Epithelial cell of prostate (primary cell): ENCODE results near the gene QSOX1.
A peak's percentile ranks its signal among the peaks of the same experiment; 100 is the strongest.

Experiments
- DNase-seq: peaks from one replicate; pipeline ENCODE4 v3.0.0-alpha.2; 2011; ENCODE audit warnings: low read depth, low spot score
- H3K27ac ChIP-seq: fragments of 450-650 bp; 2 replicates; pipeline ENCODE4 v1.5.1; 2017; ENCODE audit warnings: mild to moderate bottlenecking

Gene QSOX1

DNA sequence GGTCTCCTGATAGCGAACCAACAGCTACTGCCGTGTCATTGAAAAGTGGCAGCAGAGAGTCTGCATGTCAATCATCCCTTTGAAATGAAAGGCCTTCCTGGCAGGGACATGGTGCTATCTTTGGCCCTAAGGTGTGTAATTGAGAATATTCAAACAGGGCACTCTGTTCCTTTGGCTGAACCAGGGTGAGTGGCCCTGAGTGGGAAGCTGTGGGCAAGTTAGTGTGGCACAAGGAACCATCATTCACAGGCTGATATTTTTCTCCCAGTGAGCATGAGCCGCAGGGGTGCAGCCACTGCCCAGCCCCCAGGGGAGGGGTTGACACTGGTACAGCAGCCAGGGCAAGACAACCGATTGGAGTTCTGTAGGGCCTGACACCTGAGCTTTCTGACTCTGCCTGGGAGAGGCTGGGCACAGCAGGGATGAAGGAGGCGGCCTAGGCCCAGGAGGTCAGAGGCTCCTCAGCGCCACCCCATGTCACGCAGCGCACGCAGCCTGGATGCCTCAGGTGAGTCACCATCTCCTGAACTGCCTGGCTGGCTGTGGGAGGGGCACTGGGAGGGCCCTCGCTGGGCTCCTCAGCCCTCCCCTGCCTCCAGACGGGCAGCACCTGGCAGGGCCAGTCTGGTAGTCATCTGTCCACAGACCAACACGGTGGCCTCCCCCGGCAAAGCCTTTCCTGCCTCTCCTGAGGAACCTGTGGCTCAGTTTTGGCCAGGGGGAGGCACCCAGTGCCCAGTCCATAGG lies 13.2 kb downstream of the QSOX1 start:
- H3K27ac ChIP-seq = peak overlapping the region; percentile 79
- DNase-seq = peak; percentile 82

DNA sequence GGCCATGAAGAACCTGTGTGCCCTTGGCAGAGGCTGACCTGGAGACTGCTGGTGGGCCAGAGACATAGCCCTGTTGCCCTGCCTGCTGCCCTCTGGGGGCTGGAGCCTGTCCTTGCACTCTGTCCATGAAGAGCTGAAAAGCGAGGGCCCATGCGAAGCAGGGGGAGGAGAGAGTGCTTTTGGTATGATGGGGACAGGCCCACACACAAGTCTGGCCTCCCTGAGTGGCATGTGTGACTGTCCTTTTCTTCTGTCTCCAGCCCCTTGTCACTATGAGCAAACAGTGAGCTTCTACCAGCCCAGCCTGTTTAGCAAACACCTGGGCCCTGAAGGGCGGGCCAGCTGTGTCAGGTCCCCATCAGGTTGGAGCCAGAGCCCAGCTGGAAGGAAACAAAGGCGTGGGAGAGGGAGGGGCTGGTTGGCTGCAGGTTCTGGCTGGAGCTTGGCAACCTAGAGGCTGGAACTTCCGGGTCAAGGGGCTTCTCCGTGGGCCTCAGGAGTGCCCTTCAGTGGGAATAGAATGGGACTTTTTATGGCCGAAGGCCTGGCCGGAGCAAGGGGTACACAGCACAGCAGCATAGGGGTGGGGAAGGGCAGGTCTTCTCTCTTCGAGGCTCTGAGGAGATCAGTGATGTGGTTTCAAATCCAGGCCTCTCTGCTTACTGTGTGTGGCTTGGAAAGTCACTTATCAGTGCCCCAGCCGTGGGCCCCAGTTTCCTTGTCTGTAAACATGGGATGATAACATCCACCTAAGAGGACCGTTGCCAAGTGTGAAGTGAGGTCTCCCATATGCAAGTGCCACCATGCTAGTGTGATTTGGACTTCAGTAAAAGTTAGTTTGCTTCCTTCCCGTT lies 14.3 kb downstream of the QSOX1 start:
- DNase-seq = peak; percentile 16
- H3K27ac ChIP-seq = peak overlapping the region; percentile 79

DNA sequence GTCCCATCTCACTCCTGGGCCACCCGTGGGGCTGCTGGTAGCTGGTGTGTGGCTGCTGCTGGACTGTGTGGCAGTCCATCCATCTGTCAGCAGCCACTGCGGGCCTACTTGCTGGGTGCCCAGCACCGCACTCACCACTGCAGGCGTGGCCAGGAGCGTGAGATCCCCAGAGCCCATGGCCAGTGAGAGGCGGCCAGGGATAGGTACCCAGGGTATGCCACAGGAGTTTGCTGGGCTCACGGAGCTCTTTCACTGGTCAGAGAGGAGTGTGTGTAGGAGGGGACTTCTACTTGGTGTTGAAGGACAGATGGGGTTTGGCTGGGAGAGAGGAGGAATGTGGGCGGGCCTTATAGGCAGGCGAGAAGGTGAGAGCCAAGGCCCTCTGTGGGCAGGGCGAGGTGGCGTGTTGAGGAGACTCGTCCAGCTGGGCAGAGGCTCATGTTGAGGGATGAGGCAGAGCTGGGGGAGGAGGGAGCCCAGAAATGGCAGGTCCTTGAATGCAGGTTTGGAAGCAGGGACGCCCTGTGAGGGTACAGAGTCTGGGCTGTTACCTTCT lies 15.0 kb downstream of the QSOX1 start:
- DNase-seq = no peak
- H3K27ac ChIP-seq = peak overlapping the region; percentile 79

DNA sequence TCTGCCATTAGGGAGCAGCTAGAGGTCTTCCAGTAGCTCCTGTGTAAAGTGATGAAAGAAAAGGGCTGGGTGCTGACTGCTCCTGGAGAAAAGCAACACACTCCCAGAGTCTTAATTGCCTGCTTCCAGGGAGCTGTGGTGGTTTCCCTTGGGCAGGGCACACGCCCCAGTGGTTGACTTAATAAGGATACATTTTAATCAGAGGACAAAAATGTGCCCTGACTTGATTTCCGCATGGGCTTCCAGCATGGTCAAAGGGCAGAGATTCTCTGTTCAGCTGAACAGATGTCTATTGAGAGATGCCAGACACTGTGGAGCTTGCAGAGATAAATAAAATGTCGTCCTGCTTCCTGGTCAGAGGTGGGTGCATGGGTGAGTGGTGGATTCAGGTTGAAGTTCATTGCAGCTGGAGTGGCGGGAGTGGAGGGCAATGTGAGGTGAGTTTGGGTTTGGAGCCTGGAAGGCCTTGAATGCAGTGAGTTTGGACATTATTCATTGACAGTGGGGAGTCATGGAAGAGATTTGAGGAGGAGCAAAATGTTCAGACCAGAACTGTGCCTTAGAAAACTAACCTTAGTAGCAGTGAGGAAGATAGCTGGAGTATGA lies 16.0 kb downstream of the QSOX1 start:
- peak overlapping the region; percentile 79 for H3K27ac ChIP-seq
- DNase-seq = peak; percentile 16

DNA sequence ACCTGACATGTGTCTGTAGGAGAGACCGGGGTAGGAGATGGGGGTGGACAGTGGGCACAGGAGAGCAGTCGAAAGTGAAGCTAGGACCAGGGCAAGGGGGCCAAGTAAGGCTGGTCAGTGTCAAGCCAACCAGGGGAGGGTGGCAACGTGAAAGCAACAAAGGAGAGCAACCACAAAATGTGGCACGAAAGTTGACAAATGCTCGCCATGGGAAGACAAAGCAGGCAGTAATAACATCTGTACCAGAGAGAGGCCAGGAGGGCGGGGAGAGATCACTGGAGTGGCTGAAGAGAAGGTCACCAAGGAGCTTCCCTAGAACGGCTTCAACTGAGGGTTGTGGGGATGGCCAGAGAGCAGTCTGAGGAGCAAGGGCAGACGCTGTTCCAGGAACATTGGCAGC lies 17.0 kb downstream of the QSOX1 start:
- H3K27ac ChIP-seq = no peak overlapping the region
- no peak for DNase-seq

DNA sequence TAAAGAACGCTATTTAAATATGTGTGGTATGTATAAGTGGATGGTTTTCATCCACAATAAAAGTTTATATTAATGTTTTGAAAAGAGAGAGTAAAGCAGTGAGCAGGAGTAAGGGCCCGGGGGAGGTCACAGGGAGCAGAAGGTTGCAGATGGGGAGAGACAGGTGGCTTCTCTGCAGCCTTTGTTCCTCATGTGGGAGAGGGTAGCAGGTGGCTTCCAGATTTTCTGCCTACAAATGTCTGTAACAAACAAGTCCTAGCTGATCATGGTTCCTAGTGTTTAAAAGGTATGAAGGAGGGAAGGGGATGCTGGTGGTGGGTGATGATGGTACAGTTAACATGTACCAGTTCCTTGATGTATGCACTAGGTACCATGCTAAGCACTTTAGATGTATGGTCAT lies 18.8 kb downstream of the QSOX1 start:
- DNase-seq = no peak
- no peak overlapping the region for H3K27ac ChIP-seq

DNA sequence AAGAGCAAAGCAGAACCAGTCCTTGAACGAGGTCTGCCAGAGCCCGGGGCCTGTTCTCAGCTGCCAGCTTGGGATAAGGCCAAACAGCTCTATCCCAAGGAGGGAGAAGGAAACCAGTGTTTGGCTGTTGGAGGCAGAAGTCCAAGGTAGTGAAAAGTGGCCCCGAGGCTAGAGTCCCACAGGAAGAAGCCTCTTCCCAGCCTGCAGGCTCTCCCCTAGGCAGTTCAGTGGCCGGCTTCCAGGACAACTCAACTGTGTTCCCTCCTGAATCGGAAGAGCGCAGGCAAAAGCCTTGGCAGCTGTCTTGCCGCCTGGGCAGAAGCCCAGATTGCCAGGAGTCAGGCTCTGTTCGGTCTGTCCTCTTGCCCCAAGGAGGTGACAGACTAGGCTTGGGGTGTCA lies 19.3 kb downstream of the QSOX1 start:
- H3K27ac ChIP-seq = no peak overlapping the region
- no peak for DNase-seq

DNA sequence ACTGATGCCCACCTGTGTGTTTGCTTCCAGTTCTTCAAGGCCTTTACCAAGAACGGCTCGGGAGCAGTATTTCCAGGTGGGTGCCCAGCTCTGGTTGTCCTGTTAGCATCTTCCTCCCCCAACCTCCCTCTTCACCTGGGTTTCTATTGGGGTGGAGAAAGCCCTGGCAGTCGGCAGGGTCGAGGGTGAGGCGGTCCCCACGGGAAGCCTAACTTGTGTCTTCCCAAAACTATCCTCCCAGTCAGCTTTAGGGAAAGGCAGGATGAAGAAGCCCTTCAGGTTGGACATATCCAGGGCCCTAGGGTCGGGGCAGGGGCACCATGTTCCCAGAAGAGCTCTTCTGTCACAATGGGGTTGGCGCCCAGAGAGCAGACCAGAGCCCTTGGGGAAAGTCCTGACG lies 20.6 kb downstream of the QSOX1 start:
- no peak for DNase-seq
- H3K27ac ChIP-seq = no peak overlapping the region

DNA sequence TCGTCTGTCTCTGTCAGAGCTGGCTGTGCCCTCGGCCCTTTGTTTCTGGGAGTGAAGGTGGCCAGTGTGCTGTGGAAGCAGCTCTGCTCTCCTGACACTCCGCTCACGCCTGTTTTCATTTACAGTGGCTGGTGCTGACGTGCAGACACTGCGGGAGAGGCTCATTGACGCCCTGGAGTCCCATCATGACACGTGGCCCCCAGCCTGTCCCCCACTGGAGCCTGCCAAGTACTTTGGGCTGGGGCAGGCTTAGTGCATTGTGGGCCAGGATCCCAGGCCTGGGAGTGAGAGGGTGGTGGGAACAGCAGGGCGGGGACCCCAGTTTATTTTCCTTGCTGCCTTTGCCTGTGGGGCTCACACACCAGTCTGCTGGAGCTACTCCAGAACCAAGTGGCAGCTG lies 21.1 kb downstream of the QSOX1 start:
- no peak overlapping the region for H3K27ac ChIP-seq
- DNase-seq = no peak

DNA sequence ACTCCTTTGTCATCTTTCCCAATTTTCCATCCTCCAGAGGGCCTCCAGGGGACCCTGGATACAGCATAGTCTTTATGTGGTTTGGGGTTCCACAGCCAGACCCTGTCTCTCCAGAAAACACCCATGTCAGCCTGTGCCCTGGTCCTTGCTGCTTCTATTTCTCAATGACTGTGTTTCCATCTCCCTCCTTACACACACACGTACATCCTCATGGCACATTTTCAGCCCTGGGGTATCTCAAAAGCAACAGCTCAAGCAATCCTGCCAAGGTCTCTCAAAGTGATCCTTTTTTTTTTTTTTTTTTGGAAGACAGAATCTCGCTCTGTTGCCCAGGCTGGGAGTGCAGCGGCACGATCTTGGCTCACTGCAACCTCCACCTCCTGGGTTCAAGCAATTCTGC lies 22.3 kb downstream of the QSOX1 start:
- DNase-seq = no peak

DNA sequence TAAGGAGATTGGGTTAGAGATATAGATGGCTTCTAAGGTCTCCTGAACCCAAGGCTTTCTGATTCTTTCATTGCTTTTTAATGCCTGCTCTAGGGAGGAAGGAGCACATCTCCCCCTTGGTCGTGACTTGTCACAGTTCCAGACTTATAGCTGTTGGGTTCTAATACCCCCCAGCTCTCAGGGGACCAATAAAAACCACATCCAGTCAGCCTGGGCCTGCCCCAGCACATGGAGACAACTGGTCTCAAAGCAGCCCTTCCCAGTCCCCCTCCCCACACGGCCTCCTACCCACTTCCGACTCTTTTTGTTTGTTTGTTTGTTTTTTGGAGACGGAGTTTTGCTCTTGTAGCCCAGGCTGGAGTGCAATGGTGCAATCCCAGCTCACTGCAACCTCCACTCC lies 23.3 kb downstream of the QSOX1 start:
- no peak overlapping the region for H3K27ac ChIP-seq
- DNase-seq = no peak

More for the DNA sequence above, 22.3 kb downstream of the QSOX1 start:
- H3K27ac ChIP-seq = no peak overlapping the region

DNA sequence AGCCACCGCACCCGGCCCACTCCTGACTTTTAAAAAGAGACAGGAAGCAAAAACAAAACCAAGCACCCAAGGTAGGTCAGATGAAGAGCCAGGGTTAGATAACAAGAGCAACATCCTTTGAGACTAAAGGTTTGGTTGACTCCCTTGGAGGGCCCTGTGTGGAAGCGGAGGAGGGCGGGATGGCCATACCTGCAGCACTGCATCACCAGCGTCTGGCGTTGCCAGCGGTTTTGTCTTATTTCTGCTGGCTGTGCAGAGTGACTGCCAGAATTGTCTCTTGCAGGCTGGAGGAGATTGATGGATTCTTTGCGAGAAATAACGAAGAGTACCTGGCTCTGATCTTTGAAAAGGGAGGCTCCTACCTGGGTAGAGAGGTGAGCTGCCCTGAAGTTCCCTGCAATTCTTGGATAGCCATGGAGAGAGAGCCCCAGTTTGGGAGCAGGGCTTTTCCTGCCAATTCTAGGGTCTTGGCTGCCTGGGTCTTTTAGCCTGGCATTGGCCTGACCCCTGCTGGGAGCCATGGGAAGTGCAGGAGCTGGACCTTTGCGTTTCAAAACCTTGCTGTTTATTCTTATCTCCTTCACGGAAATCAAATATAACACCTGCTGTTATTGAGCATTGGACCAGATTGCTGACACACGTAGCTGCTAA lies 24.0 kb downstream of the QSOX1 start:
- no peak for DNase-seq
- H3K27ac ChIP-seq = no peak overlapping the region

DNA sequence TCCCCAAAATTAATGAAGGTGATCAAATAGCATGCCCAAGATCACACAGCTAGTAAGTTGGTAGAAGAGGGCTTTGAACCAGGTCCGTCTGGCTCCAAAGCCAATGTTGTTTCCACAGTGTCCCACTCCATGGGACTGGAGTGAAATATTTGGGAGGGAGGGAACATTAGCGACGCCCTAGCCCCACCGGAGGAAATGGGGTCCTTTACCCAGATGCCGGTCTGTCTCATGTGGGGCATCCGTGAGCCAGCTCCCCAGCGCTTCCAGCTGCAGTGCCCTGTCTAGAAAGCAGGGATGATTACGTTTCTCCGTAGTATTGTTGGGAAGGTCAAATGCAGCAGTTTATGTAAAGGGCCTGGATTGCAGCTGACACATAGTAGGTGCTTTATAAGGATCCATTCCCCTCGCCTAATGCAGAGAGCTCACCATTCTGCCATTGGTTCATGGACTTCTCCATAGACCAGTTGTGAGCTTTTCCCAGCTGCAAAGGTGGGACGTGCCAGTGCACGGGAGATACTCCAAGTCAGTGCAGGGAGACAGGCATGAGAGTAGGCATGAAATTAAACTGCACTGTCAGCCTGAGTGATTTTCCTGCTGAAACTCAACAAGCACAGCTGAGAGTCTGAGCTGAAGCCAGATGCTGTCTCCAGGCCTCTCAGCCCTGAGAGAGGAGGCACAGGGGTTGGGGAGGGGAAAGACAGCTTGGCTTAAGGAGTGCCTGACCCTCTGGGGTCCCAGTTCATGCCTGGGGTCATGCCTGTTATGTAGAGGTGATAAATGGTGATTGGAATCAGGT lies 24.7 kb downstream of the QSOX1 start:
- no peak overlapping the region for H3K27ac ChIP-seq
- no peak for DNase-seq

DNA sequence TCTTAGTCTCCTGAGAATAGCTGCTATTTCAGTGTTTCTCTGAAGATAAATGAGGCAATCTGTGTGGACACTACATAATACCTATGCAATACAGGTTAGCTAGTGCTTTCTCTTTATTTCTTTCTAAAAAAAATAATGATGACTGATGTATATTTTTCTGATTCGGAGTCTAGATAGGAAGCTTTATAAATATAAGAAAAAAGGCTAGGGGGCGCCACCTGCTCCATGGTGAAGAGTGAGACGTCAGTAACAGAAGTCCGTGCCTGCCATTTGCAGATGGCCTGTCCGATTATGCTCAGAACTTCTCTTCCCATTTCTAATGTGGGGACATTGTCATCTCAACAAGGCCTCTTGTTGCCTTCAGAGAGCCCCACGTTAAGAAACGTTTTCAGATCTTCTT lies 26.4 kb downstream of the QSOX1 start:
- no peak for DNase-seq
- no peak overlapping the region for H3K27ac ChIP-seq

DNA sequence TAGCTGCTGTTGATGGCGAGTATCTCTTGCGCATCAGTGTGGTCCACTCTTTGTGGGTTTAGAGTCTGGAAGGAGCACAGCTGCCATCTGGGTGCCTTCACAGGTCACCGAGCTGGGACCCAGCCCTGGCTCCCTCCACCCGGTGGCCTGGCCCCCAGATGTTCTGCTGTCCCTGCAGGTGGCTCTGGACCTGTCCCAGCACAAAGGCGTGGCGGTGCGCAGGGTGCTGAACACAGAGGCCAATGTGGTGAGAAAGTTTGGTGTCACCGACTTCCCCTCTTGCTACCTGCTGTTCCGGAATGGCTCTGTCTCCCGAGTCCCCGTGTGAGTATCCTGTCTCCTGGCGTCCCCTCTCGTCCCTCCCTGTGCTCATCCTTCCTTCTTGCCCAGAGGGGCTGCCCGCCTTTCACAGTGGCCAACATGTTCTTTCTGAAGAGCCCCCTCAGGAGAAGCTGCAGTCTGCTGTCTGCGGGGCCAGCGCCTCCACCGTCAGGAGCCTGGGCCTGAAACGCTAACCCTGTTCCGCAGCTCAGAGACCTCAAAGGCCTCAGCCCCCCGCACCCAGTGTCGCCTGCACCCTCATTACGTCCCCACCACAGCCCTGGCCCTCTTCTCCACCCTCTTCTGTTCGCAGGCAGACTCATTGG lies 27.4 kb downstream of the QSOX1 start:
- DNase-seq = no peak
- H3K27ac ChIP-seq = no peak overlapping the region

DNA sequence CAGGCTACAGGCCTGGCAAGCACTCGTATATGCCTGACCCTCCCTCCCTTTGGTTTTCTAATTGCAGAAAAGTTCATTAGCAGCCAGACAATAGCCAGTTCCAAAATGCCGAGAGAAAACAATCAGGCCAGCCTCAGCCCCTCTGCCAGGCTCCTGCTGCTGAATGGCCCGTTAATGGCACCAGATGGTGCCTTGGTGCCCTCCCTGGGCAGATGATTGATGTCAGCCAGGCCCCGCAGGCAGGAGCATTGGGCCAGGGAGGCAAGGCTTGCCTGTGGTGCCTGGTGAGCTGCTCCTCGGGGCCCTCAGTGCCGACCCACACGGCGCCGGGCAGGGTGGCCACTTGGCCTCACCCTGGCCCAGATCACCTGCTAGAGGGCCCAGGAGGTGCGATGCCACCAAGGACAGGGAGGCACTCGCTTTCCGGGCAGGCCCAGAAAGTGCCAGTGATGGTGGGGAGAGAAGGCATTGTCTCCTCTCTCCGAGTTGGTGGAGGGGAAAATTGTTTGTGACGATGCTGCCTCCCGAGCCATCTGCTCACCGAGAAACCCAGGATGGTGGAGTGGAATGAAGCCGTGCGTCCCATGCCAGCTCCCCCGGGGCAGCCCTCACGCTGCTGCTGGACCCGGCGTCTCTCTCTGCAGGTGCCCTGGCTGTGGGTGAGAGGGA lies 28.1 kb downstream of the QSOX1 start:
- no peak overlapping the region for H3K27ac ChIP-seq
- no peak for DNase-seq

DNA sequence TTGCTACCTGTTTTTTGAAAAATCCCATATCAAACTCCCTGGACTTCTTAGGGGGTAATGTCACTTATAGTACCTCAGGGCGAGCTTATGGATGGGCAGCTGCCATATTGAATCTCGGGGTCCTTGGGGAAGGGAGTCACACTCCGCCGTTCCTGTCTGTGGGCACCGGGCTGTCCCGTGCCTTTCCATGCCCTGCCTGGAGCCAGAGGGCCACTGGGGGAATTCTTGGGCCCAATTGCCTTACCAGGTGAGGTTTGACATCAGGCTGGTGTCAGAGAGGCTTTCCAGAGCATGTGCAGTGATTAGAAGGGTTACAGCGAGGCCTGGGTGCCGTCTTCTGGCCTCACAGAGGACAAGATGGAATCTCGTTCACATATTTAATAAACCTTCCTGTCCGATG lies 28.8 kb downstream of the QSOX1 start:
- no peak for DNase-seq
- no peak overlapping the region for H3K27ac ChIP-seq

DNA sequence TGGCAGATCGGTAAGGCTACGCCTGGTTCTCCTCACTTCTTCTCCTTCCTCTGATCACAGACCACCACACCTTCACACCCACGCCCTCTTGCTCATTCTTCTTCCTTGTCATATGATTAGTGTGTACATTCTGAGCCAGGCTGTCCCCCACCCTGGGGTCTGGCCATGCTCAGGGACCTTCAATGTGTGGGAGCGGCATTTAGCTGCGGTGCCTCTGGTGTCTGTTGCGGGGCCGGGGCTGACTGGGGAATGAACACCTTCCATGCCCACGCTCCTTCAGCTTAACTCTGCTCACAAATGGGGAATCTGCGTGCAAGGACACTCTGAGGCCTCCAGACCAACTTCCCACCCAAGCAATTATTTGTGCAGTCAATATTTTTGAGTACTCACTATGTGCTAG lies 29.4 kb downstream of the QSOX1 start:
- no peak overlapping the region for H3K27ac ChIP-seq
- no peak for DNase-seq

DNA sequence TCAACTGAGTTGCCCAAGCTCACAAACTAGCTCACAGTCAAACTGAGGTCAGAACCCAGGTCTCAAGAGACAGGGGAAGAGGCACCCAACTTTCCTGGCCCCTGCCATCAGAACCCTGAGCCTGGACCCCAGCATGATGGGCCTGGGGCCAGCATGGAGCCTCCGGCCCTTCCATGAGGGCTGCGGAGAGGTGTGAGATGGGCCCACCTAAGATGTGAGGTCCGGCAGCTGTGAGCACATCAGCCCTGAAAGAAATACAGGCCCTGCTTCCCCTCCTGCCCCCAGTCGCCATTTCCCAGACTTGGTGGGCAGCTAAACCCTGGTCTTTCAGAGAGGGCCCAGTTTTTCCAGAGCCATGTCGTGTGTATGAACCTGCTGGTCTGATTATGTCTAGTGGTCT lies 30.6 kb downstream of the QSOX1 start:
- no peak overlapping the region for H3K27ac ChIP-seq
- DNase-seq = no peak
